ENCODE measurements around the gene PPP2R2C. TPM values are rescaled to one million over a fixed set of nuclear protein-coding genes. Genes with fewer than 3 reads are reported as not detected.

The PPP2R2C gene
- polyA plus RNA-seq, 1 donor (not counting 4 experiments of a cell fraction or from before 2014, with no cell fraction given): 12.3 TPM

DNA sequence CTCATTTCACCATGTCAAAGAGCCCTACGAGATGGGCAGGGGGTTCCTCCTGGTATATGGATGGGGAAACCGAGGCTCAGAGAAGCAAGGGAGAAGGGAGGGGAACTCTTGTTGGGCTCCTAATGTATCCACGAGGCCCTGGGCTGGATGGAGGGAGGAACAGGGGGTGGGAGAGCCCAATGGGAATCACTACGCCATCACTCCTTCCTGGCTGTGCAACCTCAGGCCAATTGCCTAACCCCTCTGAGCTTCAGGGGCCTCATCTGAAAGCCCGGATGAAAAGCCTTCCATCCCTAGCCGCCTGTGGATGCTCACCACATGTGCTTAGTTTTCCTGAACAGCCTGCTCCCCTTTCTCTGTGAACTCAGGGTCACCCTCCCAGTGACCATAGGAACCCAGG is 57.8 kb downstream of the PPP2R2C start:
- no peaks in the 10 kb centered on the region for H4K20me1 ChIP-seq (ENCODE audit: control insufficient read depth, extremely low read depth, insufficient read depth, low read length)
- H2AFZ ChIP-seq (ENCODE audit: control insufficient read depth, low read length): no peak overlapping the region
- no peaks in the 10 kb centered on the region for H3K79me2 ChIP-seq (ENCODE audit: control insufficient read depth, insufficient read depth, low read length)
- no peaks in the 10 kb centered on the region for H3K4me1 ChIP-seq (ENCODE audit: control insufficient read depth, extremely low read depth, insufficient read depth, low read length)
- no peak for TF ChIP-seq CTCF (optimal IDR thresholded peaks at IDR 0.05 in 1 of 3, IDR thresholded peaks at IDR 0.05 in 1 of 3, conservative IDR thresholded peaks at IDR 0.05 in 1 of 3; ENCODE audit: extremely low read depth in 1 of 3, insufficient read depth in 2 of 3, low read length in 3 of 3)
- no peak for TF ChIP-seq EZH2 (IDR thresholded peaks at IDR 0.05; ENCODE audit: low read length)
- no peak overlapping the region for H3K27ac ChIP-seq (ENCODE audit: control insufficient read depth, insufficient read depth, low read length)
- H3K27me3 ChIP-seq (ENCODE audit: control insufficient read depth, extremely low read depth, insufficient read depth, low read length): no peaks in the 10 kb centered on the region
- H3K9me3 ChIP-seq (ENCODE audit: control insufficient read depth, low read depth, low read length): no peaks in the 10 kb centered on the region
- dilution Hi-C loops (cut with MboI; ENCODE audit: extremely low pct_ligation_motif_present, low sequenced_read_pairs): no loop called here
- no peak overlapping the region for H3K4me2 ChIP-seq (ENCODE audit: control insufficient read depth, extremely low read depth, insufficient read depth, low read depth, low read length)
- no peak for DNase-seq (ENCODE audit: low read depth, low spot score)
- no peak overlapping the region for H3K4me3 ChIP-seq (ENCODE audit: control insufficient read depth in 2 of 3, extremely low read depth in 1 of 3, insufficient read depth in 2 of 3, low read depth in 1 of 3, low read length in 3 of 3)
- FAIRE-seq: no peak
- H3K36me3 ChIP-seq (ENCODE audit: control insufficient read depth in 2 of 2, extremely low read depth in 1 of 2, insufficient read depth in 2 of 2, low read length in 2 of 2): no peaks in the 10 kb centered on the region
- no peak overlapping the region for H3K9ac ChIP-seq (ENCODE audit: control insufficient read depth, extremely low read depth, insufficient read depth, low read length)
- no peaks in the 10 kb centered on the region for H3K9me1 ChIP-seq (ENCODE audit: control insufficient read depth, extremely low read depth, insufficient read depth, low read length)

GRCh38 chr4:6410664-6411063 is 61.8 kb downstream of the PPP2R2C start:
- Histone ChIP-seq H3K27me3 (ENCODE audit: control insufficient read depth, extremely low read depth, insufficient read depth, low read length) (no peaks in the 10 kb centered on the region), H3K9me1 (ENCODE audit: control insufficient read depth, extremely low read depth, insufficient read depth, low read length) (no peaks in the 10 kb centered on the region), H3K4me2 (ENCODE audit: control insufficient read depth, extremely low read depth, insufficient read depth, low read depth, low read length) (no peak overlapping the region), H3K4me3 (ENCODE audit: control insufficient read depth in 2 of 3, extremely low read depth in 1 of 3, insufficient read depth in 2 of 3, low read depth in 1 of 3, low read length in 3 of 3) (no peak overlapping the region), H3K27ac (ENCODE audit: control insufficient read depth, insufficient read depth, low read length) (no peak overlapping the region), H3K9me3 (ENCODE audit: control insufficient read depth, low read depth, low read length) (no peaks in the 10 kb centered on the region), H3K9ac (ENCODE audit: control insufficient read depth, extremely low read depth, insufficient read depth, low read length) (no peak overlapping the region), H3K4me1 (ENCODE audit: control insufficient read depth, extremely low read depth, insufficient read depth, low read length) (no peaks in the 10 kb centered on the region), H3K36me3 (ENCODE audit: control insufficient read depth in 2 of 2, extremely low read depth in 1 of 2, insufficient read depth in 2 of 2, low read length in 2 of 2) (no peaks in the 10 kb centered on the region), H3K79me2 (ENCODE audit: control insufficient read depth, insufficient read depth, low read length) (no peaks in the 10 kb centered on the region), H4K20me1 (ENCODE audit: control insufficient read depth, extremely low read depth, insufficient read depth, low read length) (no peaks in the 10 kb centered on the region), H2AFZ (ENCODE audit: control insufficient read depth, low read length) (no peak overlapping the region)
- DNase-seq (ENCODE audit: low read depth, low spot score) (no peak), FAIRE-seq (no peak)
- TF ChIP-seq CTCF (optimal IDR thresholded peaks at IDR 0.05 in 1 of 3, IDR thresholded peaks at IDR 0.05 in 1 of 3, conservative IDR thresholded peaks at IDR 0.05 in 1 of 3; ENCODE audit: extremely low read depth in 1 of 3, insufficient read depth in 2 of 3, low read length in 3 of 3): no peak
- no peak for TF ChIP-seq EZH2 (IDR thresholded peaks at IDR 0.05; ENCODE audit: low read length)
- dilution Hi-C loops (cut with MboI; ENCODE audit: extremely low pct_ligation_motif_present, low sequenced_read_pairs): no loop called here
